ENCODE data around the gene OR10H4. TPM values are rescaled to one million over a fixed set of nuclear protein-coding genes. Genes with fewer than 3 reads are reported as not detected.
A peak's percentile ranks its signal among the peaks of the same experiment; 100 is the strongest.

Gene OR10H4
- total and polyA plus RNA-seq, 9 of the 15 experiments (the other 6 are each of a cell fraction or from before 2014, with no cell fraction given), result not detected

DNA sequence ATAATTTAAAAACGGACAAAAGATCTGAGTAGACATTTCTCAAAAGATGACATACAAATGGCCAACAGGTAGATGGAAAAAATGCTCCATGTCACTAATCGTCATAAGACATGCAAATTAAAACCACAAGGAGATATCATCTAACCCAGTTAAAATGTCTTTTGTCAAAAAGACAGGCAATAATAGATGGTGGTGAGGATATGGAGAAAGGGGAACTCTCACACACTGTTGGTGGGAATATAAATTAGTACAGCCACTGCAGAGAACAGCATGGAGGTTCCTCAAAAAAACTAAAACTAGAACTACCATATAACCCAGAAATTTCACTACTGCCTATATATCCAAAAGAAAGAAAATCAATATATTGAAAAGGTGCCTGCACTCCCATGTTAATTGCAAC lies 37.9 kb downstream of the OR10H4 start (continued):
- TF ChIP-seq MYC (IDR thresholded peaks at IDR 0.05; ENCODE audit: low read depth, low read length) (no peak), MYC (CRISPR knock-in tag; IDR thresholded peaks at IDR 0.05; ENCODE audit: borderline replicate concordance, low read depth) (no peak), E2F6 (IDR thresholded peaks at IDR 0.05; ENCODE audit: borderline replicate concordance in 1 of 2, extremely low read depth in 1 of 2, insufficient read depth in 1 of 2, insufficient read length in 1 of 2, low read depth in 1 of 2, low read length in 1 of 2, poor library complexity in 1 of 2, severe bottlenecking in 1 of 2) (no peak), ZNF764 (CRISPR knock-in tag; IDR thresholded peaks at IDR 0.05; ENCODE audit: low read depth) (no peak)

GRCh38 chr19:15989889-15990288 lies 41.1 kb downstream of the OR10H4 start:
- Histone ChIP-seq H3K9ac (ENCODE audit: insufficient read depth in 1 of 2, low read depth in 2 of 2, low read length in 2 of 2) (no peak overlapping the region), H3K9me1 (ENCODE audit: control insufficient read depth, insufficient read depth, low read length) (no peaks in the 10 kb centered on the region), H2AFZ (ENCODE audit: low read depth, low read length) (no peak overlapping the region), H3K27ac (ENCODE audit: extremely low read depth, low read depth, low read length) (no peak overlapping the region), H3K4me1 (replicated peaks in 1 of 2; ENCODE audit: control insufficient read depth in 2 of 2, insufficient read depth in 2 of 2, low read length in 2 of 2) (no peaks in the 10 kb centered on the region), H3K9me3 (replicated peaks; ENCODE audit: control insufficient read depth, insufficient read depth, low read depth, low read length) (no peaks in the 10 kb centered on the region), H3K4me3 (no peak overlapping the region), H3K27me3 (ENCODE audit: control insufficient read depth in 2 of 2, insufficient read depth in 2 of 2, low read length in 2 of 2) (no peaks in the 10 kb centered on the region; a peak in 1 of 5 replicates), H4K20me1 (replicated peaks; ENCODE audit: control insufficient read depth, insufficient read depth, low read length) (no peaks in the 10 kb centered on the region), H3K4me2 (ENCODE audit: insufficient read depth, low read length) (no peak overlapping the region), H3K36me3 (ENCODE audit: control insufficient read depth, insufficient read depth, low read length) (no peaks in the 10 kb centered on the region), H3K79me2 (ENCODE audit: control insufficient read depth, insufficient read depth, low read length) (no peaks in the 10 kb centered on the region)
- in situ Hi-C loops (cut with MboI), result no loop called here
- BruUV-seq (replicated peaks), result no TSS peak
- FAIRE-seq (no peak), ATAC-seq (no peak), DNase-seq (ENCODE audit: extremely low read depth in 1 of 4, low spot score in 3 of 4) (no peak)
- intact Hi-C loops (cut with micrococcal nuclease), result no loop called here
- CTCF ChIA-PET (ENCODE audit: low intra/inter-chr PET ratio), result no interaction called here
- 2% methylated on average over 3 of the region's 3 CpGs for WGBS (ENCODE audit: insufficient coverage, low coverage, missing lambda C conversion rate)
- POLR2A ChIA-PET, result no interaction called here
- no peak for TF ChIP-seq CBFB (CRISPR knock-in tag; IDR thresholded peaks at IDR 0.05)
- no peak for TF ChIP-seq ZNF76 (CRISPR knock-in tag; IDR thresholded peaks at IDR 0.05; ENCODE audit: borderline replicate concordance)
- TF ChIP-seq, protein P1, sequence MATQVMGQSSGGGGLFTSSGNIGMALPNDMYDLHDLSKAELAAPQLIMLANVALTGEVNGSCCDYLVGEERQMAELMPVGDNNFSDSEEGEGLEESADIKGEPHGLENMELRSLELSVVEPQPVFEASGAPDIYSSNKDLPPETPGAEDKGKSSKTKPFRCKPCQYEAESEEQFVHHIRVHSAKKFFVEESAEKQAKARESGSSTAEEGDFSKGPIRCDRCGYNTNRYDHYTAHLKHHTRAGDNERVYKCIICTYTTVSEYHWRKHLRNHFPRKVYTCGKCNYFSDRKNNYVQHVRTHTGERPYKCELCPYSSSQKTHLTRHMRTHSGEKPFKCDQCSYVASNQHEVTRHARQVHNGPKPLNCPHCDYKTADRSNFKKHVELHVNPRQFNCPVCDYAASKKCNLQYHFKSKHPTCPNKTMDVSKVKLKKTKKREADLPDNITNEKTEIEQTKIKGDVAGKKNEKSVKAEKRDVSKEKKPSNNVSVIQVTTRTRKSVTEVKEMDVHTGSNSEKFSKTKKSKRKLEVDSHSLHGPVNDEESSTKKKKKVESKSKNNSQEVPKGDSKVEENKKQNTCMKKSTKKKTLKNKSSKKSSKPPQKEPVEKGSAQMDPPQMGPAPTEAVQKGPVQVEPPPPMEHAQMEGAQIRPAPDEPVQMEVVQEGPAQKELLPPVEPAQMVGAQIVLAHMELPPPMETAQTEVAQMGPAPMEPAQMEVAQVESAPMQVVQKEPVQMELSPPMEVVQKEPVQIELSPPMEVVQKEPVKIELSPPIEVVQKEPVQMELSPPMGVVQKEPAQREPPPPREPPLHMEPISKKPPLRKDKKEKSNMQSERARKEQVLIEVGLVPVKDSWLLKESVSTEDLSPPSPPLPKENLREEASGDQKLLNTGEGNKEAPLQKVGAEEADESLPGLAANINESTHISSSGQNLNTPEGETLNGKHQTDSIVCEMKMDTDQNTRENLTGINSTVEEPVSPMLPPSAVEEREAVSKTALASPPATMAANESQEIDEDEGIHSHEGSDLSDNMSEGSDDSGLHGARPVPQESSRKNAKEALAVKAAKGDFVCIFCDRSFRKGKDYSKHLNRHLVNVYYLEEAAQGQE (IDR thresholded peaks at IDR 0.05; ENCODE audit: borderline replicate concordance), result peak; percentile 83
- TF ChIP-seq, protein P1 (CRISPR knock-in tag; IDR thresholded peaks at IDR 0.05; ENCODE audit: low read depth), result no peak
- no peak for TF ChIP-seq TEAD1 (CRISPR knock-in tag; IDR thresholded peaks at IDR 0.05)
- no peak for TF ChIP-seq FOXK1 (CRISPR knock-in tag; IDR thresholded peaks at IDR 0.05; ENCODE audit: borderline replicate concordance)
- TF ChIP-seq MTA2 (IDR thresholded peaks at IDR 0.05; ENCODE audit: low read depth), result no peak
- no peak for TF ChIP-seq ZNF644 (tag; IDR thresholded peaks at IDR 0.05; ENCODE audit: low read depth)
- peak; percentile 75; the same call in 1 of the 2 replicates for TF ChIP-seq EHMT2 (IDR thresholded peaks at IDR 0.05)

Measured in K562 (cell line).